ENCODE results near the gene TMEM107. TPM values are rescaled to one million over a fixed set of nuclear protein-coding genes. Genes with fewer than 3 reads are reported as not detected.

The TMEM107 gene
- total RNA-seq, 1 experiment from 2014 or later = 30.1 TPM

- ChIA-PET RAD21 (ENCODE audit: low non-redundant PET in 1 of 2, low total read pairs in 2 of 2, uncharacterized antibody in 2 of 2, unreplicated experiment in 2 of 2) (no interaction called here), POLR2A (interaction anchor here (1.0 kb wide), 1 partner anchor 9 kb away, joined by 3 read pairs; no protein-coding TSS in a partner anchor), CTCF (no interaction called here)
- H3K4me1 ChIP-seq (ENCODE audit: control insufficient read depth in 1 of 2, insufficient read depth in 2 of 2, low read length in 2 of 2) = peaks cover 12 to 25% of the 10 kb centered on the region in 2 experiments
- no peak overlapping the region for H2AFZ ChIP-seq (ENCODE audit: low read depth, low read length, poor library complexity, severe bottlenecking)
- no peak overlapping the region for H3K4me3 ChIP-seq (replicated peaks in 1 of 2; ENCODE audit: low read depth in 1 of 2, low read length in 2 of 2)
- no peaks in the 10 kb centered on the region for H3K27me3 ChIP-seq (ENCODE audit: insufficient read depth, low read length)
- peak overlapping the region; percentile 18; the same call in 1 of the 2 replicates for H3K27ac ChIP-seq (ENCODE audit: low read depth, low read length)
- ATAC-seq = no peak
- intact Hi-C loops (cut with micrococcal nuclease) = no loop called here
- peaks cover 46 to 63% of the 10 kb centered on the region in 2 experiments for H3K36me3 ChIP-seq (ENCODE audit: control insufficient read depth in 1 of 2, insufficient read depth in 2 of 2, low read length in 2 of 2)
- no peaks in the 10 kb centered on the region for H4K20me1 ChIP-seq (ENCODE audit: insufficient read depth)
- no peak for TF ChIP-seq REST (IDR thresholded peaks at IDR 0.05; ENCODE audit: low read depth)
- TF ChIP-seq CTCF (IDR thresholded peaks at IDR 0.05 in 2 of 3, conservative IDR thresholded peaks at IDR 0.05 in 1 of 3; ENCODE audit: borderline replicate concordance in 1 of 3, insufficient read depth in 1 of 3, low read depth in 2 of 3, low read length in 2 of 3) = no peak
- no peak for TF ChIP-seq POLR2A (IDR thresholded peaks at IDR 0.05; ENCODE audit: borderline replicate concordance, extremely low read depth, insufficient read depth, insufficient read length)
- TF ChIP-seq POLR2AphosphoS5 (IDR thresholded peaks at IDR 0.05; ENCODE audit: low read depth, low read length) = no peak
- TF ChIP-seq ELF1 (IDR thresholded peaks at IDR 0.05; ENCODE audit: borderline replicate concordance, low read depth) = no peak
- TF ChIP-seq JUND (IDR thresholded peaks at IDR 0.05) = no peak
- TF ChIP-seq YY1 (IDR thresholded peaks at IDR 0.05; ENCODE audit: extremely low read depth, insufficient replicate concordance, low read depth, low read length) = no peak
- no peak for TF ChIP-seq ATF3 (IDR thresholded peaks at IDR 0.05)
- no peak for TF ChIP-seq EGR1 (IDR thresholded peaks at IDR 0.05; ENCODE audit: low read depth)
- no peak for TF ChIP-seq CEBPB (IDR thresholded peaks at IDR 0.05; ENCODE audit: low read depth)
- BruUV-seq (replicated peaks) = no TSS peak
- peaks cover 31% of the 10 kb centered on the region for H3K79me2 ChIP-seq (ENCODE audit: insufficient read depth, low read length)
- no peak overlapping the region for H3K4me2 ChIP-seq (ENCODE audit: low read length)
- no peak overlapping the region for H3K9ac ChIP-seq (ENCODE audit: low read length)
- no peaks in the 10 kb centered on the region for H3K9me3 ChIP-seq (ENCODE audit: control insufficient read depth in 1 of 2, insufficient read depth in 1 of 2, low read depth in 1 of 2, low read length in 2 of 2)
- DNase-seq (ENCODE audit: low read depth, low spot score) = no peak
- H3K9me2 ChIP-seq (ENCODE audit: insufficient read depth) = no peaks in the 10 kb centered on the region
Measured at GRCh38 chr17:8147805-8148404, 28.3 kb downstream of the TMEM107 start.
